Measurements from ENCODE around the gene SUV39H2.

Gene SUV39H2

GRCh38 chr10:14949291-14949690, 70.6 kb downstream of the SUV39H2 start:
- no peak for TF ChIP-seq CTCF (IDR thresholded peaks at IDR 0.05; ENCODE audit: low read depth, low read length, missing control alignments)
- H3K4me3 ChIP-seq (ENCODE audit: low read depth, low read length): no peak overlapping the region
- DNase-seq (ENCODE audit: low read depth): no peak

- peak overlapping the region; percentile 87 for H3K4me3 ChIP-seq (ENCODE audit: low read depth, low read length)
- no peak for DNase-seq (ENCODE audit: low read depth)
- peak; percentile 8 for TF ChIP-seq CTCF (IDR thresholded peaks at IDR 0.05; ENCODE audit: low read depth, low read length, missing control alignments)
Observed at GRCh38 chr10:14952851-14953423, 74.3 kb downstream of the SUV39H2 start.

GRCh38 chr10:14953424-14954000, 74.8 kb downstream of the SUV39H2 start:
- no peak for DNase-seq (ENCODE audit: low read depth)
- peak overlapping the region; percentile 87 for H3K4me3 ChIP-seq (ENCODE audit: low read depth, low read length)
- TF ChIP-seq CTCF (IDR thresholded peaks at IDR 0.05; ENCODE audit: low read depth, low read length, missing control alignments): no peak

All from GM12864 (cell line).